Panc1 (cell line): Measurements from ENCODE around the gene CXCR6.

ENCODE experiments used
- POLR2AphosphoS5 ChIP-seq: IDR thresholded peaks from 2 replicates; pipeline ENCODE4 v1.6.1; 2012; ENCODE audit warnings: mild to moderate bottlenecking, low read depth, low read length, moderate library complexity
- SIN3A ChIP-seq: IDR thresholded peaks from 2 replicates; pipeline ENCODE4 v1.6.1; 2012; ENCODE audit warnings: low read depth, mild to moderate bottlenecking, low read length, moderate library complexity, borderline replicate concordance; ENCODE audit not compliant: insufficient read depth
- TCF7L2 ChIP-seq: IDR thresholded peaks from 2 replicates; pipeline ENCODE4 v1.6.1; 2011; ENCODE audit warnings: mild to moderate bottlenecking, low read depth, low read length, inconsistent platforms
- TF ChIP-seq, protein P1 (sequence below), 2 experiments: IDR thresholded peaks; 2 replicates each; pipeline ENCODE4 v1.6.1; 2011 to 2012; ENCODE audit warnings: low read depth in 2 of 2, control low read depth in 1 of 2, low read length in 1 of 2, mild to moderate bottlenecking in 1 of 2, moderate library complexity in 1 of 2; ENCODE audit not compliant: insufficient read depth in 1 of 2
- TF ChIP-seq, protein P2 (sequence below): fragments of 450-650 bp; IDR thresholded peaks from 2 replicates; pipeline ENCODE4 v1.5.1; 2017; ENCODE audit warnings: mild to moderate bottlenecking

DNA sequence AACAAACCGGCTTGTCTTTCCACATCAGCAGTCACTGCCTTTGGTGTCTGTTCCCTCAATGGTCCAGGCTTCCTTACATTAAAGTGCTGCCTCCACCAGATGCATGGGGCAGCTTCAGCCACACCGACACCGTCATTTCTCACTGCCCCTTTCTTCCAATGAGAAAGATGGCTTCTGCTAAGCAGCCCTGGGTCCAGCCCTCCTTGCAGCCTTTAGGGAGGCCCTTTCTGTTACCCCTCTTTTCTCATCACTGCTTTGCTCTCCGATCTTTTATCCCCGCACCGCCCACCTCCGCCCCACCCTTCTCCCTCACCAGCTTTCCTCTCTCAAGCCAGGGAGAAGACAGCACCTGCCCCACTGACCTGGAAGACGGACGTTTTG lies 28.2 kb upstream of the CXCR6 start:
- no peak for TF ChIP-seq POLR2AphosphoS5
- TF ChIP-seq, protein P1, sequence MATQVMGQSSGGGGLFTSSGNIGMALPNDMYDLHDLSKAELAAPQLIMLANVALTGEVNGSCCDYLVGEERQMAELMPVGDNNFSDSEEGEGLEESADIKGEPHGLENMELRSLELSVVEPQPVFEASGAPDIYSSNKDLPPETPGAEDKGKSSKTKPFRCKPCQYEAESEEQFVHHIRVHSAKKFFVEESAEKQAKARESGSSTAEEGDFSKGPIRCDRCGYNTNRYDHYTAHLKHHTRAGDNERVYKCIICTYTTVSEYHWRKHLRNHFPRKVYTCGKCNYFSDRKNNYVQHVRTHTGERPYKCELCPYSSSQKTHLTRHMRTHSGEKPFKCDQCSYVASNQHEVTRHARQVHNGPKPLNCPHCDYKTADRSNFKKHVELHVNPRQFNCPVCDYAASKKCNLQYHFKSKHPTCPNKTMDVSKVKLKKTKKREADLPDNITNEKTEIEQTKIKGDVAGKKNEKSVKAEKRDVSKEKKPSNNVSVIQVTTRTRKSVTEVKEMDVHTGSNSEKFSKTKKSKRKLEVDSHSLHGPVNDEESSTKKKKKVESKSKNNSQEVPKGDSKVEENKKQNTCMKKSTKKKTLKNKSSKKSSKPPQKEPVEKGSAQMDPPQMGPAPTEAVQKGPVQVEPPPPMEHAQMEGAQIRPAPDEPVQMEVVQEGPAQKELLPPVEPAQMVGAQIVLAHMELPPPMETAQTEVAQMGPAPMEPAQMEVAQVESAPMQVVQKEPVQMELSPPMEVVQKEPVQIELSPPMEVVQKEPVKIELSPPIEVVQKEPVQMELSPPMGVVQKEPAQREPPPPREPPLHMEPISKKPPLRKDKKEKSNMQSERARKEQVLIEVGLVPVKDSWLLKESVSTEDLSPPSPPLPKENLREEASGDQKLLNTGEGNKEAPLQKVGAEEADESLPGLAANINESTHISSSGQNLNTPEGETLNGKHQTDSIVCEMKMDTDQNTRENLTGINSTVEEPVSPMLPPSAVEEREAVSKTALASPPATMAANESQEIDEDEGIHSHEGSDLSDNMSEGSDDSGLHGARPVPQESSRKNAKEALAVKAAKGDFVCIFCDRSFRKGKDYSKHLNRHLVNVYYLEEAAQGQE (IDR thresholded peaks at IDR 0.05; ENCODE audit: insufficient read depth in 1 of 2, low read depth in 2 of 2, low read length in 1 of 2), result no peak
- TF ChIP-seq, protein P2, sequence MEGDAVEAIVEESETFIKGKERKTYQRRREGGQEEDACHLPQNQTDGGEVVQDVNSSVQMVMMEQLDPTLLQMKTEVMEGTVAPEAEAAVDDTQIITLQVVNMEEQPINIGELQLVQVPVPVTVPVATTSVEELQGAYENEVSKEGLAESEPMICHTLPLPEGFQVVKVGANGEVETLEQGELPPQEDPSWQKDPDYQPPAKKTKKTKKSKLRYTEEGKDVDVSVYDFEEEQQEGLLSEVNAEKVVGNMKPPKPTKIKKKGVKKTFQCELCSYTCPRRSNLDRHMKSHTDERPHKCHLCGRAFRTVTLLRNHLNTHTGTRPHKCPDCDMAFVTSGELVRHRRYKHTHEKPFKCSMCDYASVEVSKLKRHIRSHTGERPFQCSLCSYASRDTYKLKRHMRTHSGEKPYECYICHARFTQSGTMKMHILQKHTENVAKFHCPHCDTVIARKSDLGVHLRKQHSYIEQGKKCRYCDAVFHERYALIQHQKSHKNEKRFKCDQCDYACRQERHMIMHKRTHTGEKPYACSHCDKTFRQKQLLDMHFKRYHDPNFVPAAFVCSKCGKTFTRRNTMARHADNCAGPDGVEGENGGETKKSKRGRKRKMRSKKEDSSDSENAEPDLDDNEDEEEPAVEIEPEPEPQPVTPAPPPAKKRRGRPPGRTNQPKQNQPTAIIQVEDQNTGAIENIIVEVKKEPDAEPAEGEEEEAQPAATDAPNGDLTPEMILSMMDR, result no peak
- no peak for TF ChIP-seq TCF7L2
- no peak for TF ChIP-seq SIN3A
